SIG-M5 (cell line): Measurements from ENCODE around the gene ARSI.

ENCODE experiments used
- DNase-seq: peaks from one replicate; lab custom pipeline; 2025; lab: John Stamatoyannopoulos, UW

Gene ARSI

GRCh38 chr5:150293091-150293941, 9.4 kb downstream of the ARSI start:
- no peak for DNase-seq

GRCh38 chr5:150291388-150292385, 11.0 kb downstream of the ARSI start:
- DNase-seq = no peak

- DNase-seq = no peak
Observed at GRCh38 chr5:150289551-150290390, 12.9 kb downstream of the ARSI start, which contains the start of gene CAMK2A. CAMK2A (minus strand) TSS chr5:150289773; CDS start chr5:150289625, 148 bp downstream.

- DNase-seq = no peak
Observed at GRCh38 chr5:150288791-150289190, 13.9 kb downstream of the ARSI start.

GRCh38 chr5:150288361-150288760, 14.3 kb downstream of the ARSI start:
- no peak for DNase-seq

- DNase-seq = no peak
Observed at GRCh38 chr5:150286820-150287219, 15.9 kb downstream of the ARSI start.

DNA sequence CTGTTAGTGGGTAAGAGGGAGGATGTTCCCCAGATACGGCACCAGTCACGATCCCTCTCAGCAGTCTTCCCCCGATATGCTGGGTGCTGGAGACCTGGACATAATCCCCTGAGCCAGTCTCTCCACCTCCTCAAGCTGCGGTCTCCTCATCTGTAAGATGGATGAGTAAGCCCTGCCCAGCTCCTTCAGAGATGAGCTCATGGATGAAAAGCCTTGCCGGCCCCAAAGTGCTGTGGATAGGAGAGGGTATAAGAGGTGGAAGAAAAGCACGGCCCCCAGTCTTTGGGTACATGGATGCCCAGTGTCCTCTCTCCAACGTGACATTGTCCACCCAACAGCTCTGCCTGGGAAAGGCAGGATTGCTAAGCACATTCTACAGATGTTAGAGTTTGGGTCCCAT, 17.6 kb downstream of the ARSI start:
- no peak for DNase-seq

DNA sequence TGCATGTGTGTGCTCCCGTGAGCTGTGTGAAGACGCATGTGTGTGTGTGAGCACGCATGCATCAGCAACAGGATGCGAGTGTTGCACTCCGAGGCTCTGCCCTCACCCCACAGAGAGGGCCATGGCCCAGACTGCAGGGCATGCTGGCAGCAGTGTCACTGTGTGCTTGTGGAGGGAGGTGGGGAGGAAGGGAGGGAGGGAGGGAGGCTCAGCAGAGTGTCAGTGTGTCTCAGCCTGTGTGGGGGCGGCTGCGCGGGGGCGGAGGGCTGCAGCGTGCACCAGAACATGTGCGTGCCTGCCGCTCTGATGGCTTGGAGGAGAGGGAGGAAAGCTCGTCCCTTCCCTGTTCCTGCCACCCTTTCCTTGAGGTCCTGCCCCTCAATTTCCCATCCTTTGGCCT, 18.4 kb downstream of the ARSI start:
- no peak for DNase-seq

DNA sequence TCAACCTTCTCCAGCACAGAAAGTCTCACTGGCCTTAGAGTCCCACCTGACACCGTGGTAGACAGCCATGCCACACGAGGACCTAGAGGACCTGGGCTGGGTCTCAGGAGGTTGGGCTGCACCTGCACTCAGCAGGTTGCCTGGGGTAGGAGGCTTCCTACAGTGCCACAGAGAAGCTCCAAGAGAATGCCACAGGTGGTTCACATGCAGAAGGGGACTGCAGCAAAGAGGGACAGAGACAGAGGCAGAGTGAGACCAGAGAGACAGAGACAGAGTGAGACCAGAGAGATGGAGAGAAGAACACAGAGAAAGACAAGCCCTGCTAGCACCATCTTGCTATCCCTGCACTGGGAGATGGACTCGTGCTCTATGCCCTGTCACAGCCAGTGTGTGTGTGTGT, 18.8 kb downstream of the ARSI start:
- no peak for DNase-seq

- DNase-seq = no peak
Observed at GRCh38 chr5:150281987-150282386, 20.7 kb downstream of the ARSI start.

DNA sequence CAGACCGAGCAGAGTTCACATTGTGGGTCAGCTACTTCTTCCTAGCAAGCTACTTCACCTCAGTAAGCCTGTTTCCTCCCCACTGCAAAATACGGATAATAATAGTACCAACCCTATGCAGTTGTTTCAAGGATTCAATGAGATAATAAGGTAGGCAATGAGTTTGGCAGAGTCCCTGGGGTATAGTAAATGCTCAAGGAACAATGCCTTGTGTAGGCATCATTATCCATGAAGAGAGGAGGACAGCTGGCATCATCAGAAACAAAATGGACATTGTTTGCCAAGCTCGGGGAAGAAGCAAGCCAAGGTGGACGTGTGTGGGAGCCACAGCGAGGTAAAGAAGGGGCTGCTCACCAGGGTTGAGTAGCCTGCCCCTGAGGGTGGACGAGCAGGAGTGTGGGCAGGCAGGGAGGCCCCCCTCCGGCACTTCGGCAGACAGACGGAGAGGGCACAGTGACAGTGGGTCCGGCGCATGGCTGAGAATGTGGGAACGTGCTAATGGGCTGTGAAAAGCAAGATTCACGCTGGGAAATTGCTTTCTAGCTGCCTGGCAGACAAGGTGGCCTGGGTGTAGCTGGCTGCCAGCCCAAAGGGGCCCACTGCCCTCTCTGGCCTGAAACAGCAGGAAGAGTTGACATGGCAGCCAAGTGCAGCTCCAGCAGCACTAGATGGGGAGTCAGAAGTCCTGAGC, 23.2 kb downstream of the ARSI start:
- no peak for DNase-seq

DNA sequence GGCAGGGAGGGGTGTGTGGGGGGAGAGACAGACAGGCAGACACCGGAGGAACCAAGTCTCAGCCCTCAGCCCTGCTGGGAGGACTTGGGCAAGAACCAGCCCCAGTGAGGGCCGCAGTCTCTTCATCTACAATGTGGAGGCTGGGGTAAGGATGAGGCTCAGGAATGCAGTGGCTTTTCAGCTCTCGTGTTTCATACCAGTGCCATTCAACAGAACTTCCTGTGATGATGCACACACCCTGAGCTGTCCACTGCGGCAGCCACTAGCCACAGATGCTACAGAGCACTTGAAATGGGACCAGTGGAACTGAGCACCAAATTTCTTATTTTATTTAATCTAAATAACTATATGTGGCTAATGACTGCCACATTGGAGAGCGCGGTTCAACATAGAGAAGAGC, 23.8 kb downstream of the ARSI start:
- DNase-seq = no peak

- DNase-seq = no peak
Observed at GRCh38 chr5:150278046-150278730, 24.5 kb downstream of the ARSI start.

- no peak for DNase-seq
Observed at GRCh38 chr5:150277043-150277442, 25.7 kb downstream of the ARSI start.

GRCh38 chr5:150274811-150275210, 27.9 kb downstream of the ARSI start:
- DNase-seq = no peak

GRCh38 chr5:150272531-150272930, 30.2 kb downstream of the ARSI start:
- no peak for DNase-seq

- DNase-seq = no peak
Observed at GRCh38 chr5:150271923-150272322, 30.8 kb downstream of the ARSI start.

DNA sequence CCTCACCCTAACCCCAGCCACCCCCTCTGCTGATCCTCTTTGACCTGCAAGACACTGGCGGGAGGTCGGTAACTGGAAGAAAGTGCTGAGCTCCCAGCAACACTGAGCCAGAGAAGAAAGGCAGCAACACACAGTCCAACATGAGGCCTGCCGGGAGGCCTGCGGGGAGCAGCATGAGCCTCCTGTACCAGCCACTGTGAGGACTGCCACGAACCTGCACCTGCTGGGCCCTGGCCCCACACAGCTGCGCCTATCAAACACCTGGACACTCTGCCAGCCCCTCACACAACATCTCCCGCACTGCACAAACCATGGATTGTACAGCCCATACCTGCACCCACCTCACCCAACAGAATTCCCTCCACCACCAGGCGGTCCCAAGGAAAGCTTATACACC, 31.4 kb downstream of the ARSI start:
- DNase-seq = no peak

DNA sequence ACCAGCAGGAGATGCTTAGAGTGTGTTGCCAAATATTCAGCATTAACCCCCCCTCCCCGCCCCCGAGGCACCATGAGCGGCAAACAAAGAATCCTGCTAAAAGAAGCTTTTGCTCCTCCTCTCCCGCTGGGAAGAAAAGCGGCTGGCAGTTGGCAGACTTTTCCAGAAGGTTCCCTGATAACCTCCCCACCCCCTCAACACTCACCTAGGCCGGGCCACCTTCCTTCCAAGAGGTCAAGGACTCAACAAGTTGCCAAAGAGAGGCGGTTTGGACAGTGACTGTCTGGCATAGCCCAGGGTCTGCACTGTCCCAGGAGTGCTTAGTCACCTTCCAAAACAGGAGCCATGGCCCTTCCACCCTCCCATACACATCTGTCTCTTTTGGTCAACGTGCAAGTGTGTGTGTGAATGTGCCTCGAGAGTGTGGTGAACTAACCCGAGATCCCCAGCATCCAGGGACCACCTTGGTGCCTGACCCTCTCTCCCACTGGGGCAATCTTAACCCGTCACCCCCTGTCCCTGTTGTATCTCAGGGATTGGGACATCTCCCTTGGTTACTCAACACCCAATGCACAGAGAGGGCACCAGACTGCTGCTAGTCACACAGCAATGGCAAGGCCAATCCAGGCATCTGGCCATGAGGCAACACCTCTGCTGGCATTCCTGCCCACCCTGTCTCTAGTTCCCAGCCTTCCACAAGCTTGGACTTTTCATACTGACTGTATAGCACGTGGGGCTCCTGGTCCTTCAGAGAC, 32.0 kb downstream of the ARSI start:
- no peak for DNase-seq

- no peak for DNase-seq
Observed at GRCh38 chr5:150266871-150267291, 35.8 kb downstream of the ARSI start.
